GM10248 (cell line): ENCODE results near the gene GSTM4.
"Not testable (repeated sequence)": the region's sequence is repeated elsewhere in the genome, so short reads cannot be mapped to it uniquely, and the experiment has no call there.

Experiments
- CTCF ChIA-PET: fragments of 300-600 bp; sonication (Branson Sonifier 250); formaldehyde crosslinking; extraction: SDS; loops from one replicate; lab custom pipeline; 2021; ENCODE audit warnings: antibody characterized with exemption; lab: Yijun Ruan, JAX
- POLR2A ChIA-PET: fragments of 350-650 bp; sonication (Branson Sonifier 250); formaldehyde crosslinking; extraction: SDS; loops from one replicate; lab custom pipeline; 2020; ENCODE audit warnings: antibody characterized with exemption; lab: Yijun Ruan, JAX
- DNase-seq: peaks from one replicate; pipeline ENCODE4 v3.0.0; 2012; ENCODE audit errors: extremely low spot score
- TF ChIP-seq, protein P1 (sequence below): IDR thresholded peaks from 2 replicates; pipeline ENCODE4 v1.5.1; 2012; ENCODE audit warnings: mild to moderate bottlenecking, low read depth; ENCODE audit errors: extremely low read depth, missing control alignments, control extremely low read depth

The GSTM4 gene

DNA sequence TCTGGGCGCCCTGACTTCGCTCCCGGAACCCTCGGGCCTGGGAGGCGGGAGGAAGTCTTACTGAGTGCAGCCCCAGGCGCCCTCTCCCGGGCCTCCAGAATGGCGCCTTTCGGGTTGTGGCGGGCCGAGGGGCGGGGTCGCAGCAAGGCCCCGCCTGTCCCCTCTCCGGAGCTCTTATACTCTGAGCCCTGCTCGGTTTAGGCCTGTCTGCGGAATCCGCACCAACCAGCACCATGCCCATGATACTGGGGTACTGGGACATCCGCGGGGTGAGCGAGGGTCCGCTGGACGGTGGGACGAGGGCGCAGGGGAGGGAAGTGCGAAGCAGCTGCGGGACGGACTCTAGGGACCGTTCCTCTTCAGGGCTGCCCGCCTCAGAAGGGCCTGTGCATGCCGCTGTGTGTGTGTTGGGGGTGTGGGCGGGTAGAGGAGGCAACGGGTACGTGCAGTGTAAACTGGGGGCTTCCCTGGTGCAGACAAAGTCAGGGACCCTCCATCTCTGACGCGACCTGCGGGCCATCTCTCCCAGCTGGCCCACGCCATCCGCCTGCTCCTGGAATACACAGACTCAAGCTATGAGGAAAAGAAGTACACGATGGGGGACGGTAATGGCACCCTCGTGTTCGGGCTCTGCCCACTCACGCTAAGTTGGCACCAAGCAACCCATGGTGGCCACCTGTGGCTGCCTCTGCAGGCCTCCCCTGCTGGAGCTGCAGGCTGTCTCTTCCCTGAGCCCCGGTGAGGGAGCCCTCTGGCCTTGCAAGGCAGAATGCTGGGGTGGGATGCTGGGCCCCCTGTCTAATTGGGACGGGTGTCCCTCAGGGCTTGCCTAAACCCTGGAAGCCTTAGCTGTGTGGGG lies 32.0 kb downstream of the GSTM4 start, which contains the start of gene GSTM1:
Gene GSTM1 (plus strand): TSS at position 177 of the 859 bp plus-strand sequence. CDS start 57 bp downstream, at position 234.
- TF ChIP-seq, protein P1, sequence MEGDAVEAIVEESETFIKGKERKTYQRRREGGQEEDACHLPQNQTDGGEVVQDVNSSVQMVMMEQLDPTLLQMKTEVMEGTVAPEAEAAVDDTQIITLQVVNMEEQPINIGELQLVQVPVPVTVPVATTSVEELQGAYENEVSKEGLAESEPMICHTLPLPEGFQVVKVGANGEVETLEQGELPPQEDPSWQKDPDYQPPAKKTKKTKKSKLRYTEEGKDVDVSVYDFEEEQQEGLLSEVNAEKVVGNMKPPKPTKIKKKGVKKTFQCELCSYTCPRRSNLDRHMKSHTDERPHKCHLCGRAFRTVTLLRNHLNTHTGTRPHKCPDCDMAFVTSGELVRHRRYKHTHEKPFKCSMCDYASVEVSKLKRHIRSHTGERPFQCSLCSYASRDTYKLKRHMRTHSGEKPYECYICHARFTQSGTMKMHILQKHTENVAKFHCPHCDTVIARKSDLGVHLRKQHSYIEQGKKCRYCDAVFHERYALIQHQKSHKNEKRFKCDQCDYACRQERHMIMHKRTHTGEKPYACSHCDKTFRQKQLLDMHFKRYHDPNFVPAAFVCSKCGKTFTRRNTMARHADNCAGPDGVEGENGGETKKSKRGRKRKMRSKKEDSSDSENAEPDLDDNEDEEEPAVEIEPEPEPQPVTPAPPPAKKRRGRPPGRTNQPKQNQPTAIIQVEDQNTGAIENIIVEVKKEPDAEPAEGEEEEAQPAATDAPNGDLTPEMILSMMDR: no peak
- ChIA-PET CTCF (no interaction called here), POLR2A (no interaction called here)
- peak; percentile 59 for DNase-seq

DNA sequence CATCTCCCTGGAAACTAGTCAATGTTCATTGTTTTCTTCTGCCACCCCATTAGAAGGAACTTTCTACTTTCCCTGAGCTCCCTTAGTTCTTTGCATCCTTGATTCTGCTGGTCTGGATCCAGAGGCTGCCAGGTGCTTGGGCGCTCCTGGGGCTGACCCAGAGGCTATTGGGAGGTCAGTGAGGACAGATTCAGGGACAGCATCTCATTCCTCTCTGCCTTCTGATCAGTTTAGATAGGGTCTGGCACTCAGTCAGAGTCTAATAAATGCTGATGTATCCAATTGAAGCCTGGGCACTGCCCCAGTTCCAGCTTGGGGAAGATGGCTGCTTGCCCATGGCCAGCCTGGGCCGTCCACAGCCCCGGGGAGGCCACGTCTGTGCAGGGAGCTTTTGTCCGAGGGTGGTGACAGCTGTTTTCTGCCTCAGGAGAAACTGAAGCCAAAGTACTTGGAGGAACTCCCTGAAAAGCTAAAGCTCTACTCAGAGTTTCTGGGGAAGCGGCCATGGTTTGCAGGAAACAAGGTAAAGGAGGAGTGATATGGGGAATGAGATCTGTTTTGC lies 34.0 kb downstream of the GSTM4 start:
- no peak for DNase-seq
- ChIA-PET CTCF (no interaction called here), POLR2A (no interaction called here)
- TF ChIP-seq, protein P1: no peak

DNA sequence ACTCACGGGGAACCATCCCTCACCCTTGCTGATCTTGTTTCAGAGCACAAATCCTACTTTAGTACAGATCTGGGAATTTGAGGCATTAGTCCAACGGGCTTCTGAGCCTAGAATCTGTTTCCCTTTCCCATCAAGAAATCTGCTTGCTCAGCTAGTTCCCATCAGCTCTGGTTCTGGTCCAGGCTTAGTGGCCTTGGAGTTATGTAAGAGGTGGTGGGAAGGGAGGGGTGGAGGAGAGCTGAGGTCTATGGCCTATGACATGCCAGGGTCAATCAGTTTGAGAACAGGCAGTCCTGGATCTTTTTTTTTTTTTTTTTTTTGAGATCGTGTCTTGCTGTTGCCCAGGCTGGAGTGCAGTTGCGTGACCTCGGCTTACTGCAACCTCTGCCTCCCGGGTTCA lies 35.9 kb downstream of the GSTM4 start:
- DNase-seq: no peak
- CTCF ChIA-PET: no interaction called here
- TF ChIP-seq, protein P1: no peak
- POLR2A ChIA-PET: no interaction called here

DNA sequence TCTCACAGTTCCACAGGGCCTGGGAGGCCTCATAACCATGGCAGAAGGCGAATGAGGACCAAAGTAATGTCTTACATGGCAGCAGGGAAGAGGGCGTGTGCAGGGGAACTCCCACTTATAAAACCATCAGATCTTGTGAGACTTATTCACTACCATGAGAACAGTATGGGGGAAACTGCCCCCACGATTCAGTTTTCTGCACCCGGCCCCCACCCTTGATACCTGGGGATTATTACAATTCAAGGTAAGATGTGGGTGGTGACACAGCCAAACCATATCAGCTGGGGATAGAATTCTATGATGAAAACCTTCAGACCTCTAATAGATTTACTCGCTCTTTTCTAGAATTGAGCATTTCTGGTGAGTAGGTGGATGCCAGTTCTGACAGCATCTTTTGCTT lies 38.5 kb downstream of the GSTM4 start:
- CTCF ChIA-PET, POLR2A ChIA-PET: not testable (repeated sequence)

DNA sequence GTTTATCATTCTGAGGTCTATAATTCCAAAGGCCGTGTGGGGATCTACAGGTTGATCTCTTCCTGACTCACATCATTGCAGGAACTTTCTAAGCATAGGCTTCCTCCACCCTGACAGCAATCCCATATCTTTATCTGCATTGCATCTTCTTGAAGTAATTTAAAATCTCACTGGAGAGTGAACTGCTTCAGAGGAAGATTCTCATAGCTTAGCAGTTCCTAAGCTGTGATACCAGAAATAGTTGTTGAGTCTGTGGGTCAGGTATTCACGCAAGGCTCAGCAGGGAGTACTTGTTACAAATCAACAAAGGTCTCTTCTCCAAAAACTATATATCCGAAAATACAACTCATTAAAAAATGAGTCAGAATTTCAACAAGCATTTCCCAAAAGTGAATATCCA lies 39.2 kb downstream of the GSTM4 start:
- CTCF ChIA-PET, DNase-seq, POLR2A ChIA-PET: not testable (repeated sequence)

More for the DNA sequence above, 38.5 kb downstream of the GSTM4 start:
- not testable (repeated sequence) for DNase-seq

DNA sequence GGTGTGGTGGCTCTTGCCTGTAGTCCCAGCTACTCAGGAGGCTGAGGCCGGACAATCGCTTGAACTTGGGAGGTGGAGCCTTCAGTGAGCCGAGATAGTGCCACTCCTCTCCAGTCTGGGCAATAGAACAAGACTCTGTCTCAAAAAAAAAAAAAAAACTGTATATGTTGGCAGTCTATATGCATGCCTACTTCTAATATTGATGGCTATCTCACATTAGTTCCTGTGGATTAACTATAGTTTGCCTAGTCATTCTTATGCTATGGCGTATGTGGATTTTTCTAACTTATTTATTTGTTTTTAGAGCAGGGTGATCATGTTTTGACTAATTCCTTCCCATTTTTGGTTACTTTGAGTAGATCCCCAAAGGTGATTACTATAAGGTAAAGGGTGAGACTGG lies 41.2 kb downstream of the GSTM4 start:
- CTCF ChIA-PET: no interaction called here
- POLR2A ChIA-PET: no interaction called here
- no peak for DNase-seq
- TF ChIP-seq, protein P1: no peak

DNA sequence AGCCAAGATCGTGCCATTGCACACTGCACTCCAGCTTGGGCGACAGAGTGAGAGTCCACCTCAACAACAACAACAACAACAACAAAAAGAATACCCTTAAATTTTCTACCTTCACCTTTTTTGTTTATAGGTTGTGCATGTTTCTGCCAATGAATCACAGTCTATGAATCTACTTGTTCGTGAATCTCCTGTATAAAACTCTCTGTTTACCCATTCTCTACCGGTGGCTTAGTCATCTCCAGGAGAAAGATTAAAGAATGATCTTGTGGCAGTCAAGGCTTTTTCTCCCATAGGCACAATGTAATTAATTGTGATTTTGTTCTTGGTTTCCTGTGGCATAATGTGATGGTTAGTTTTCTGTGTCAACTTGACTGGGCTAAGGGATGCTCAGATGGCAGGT lies 42.0 kb downstream of the GSTM4 start:
- POLR2A ChIA-PET, DNase-seq, CTCF ChIA-PET: not testable (repeated sequence)

DNA sequence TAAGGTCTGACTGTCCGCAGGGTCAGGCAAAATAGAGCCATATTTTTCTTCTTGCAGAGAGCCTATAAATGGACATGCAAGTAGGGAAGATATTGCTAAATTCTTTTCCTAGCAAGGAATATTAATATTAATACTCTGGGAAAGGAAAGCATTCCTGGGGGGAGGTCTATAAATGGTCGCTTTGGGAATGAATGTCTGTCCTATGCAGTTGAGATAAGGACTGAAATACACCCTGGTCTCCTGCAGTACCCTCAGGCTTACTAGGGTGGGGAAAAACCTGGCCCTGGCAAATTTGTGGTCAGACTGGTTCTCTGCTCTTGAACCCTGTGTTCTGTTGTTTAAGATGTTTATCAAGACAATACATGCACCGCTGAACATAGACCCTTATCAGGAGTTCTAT lies 47.0 kb downstream of the GSTM4 start:
- POLR2A ChIA-PET: not testable (repeated sequence)

DNA sequence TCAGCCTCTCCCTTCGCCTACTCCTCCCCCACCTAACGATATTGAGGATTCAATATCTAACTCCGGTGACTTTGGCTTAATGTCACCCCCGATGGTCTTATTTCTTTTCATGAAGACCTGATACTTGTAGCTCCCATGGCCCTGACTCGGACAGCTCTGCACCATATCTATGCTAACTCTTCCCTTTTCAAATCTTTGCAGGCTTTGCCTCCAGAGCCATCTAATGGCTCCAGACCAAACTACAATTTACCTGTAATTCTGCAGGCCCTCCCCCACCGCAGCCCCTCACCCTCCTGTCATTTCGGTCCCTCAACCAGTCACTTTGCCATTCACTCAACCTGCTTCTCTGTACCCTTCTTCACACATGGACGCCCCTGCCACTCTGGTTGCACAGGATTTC lies 48.3 kb downstream of the GSTM4 start:
- no peak for DNase-seq
- TF ChIP-seq, protein P1: no peak
- ChIA-PET CTCF (interaction anchor here (2.3 kb wide), 1 partner anchor 64 kb away, joined by 8 read pairs; no protein-coding TSS in a partner anchor), POLR2A (no interaction called here)

More for the DNA sequence above, 47.0 kb downstream of the GSTM4 start:
- DNase-seq, CTCF ChIA-PET: not testable (repeated sequence)
